ENCODE measurements around the gene TPSD1.

- no peak for TF ChIP-seq POLR2A (IDR thresholded peaks at IDR 0.05; ENCODE audit: low read length)
- no peak for TF ChIP-seq GATA1 (IDR thresholded peaks at IDR 0.05; ENCODE audit: low read depth, low read length)
Measured at GRCh38 chr16:1291576-1291974, 35.7 kb downstream of the TPSD1 start.

Data from erythroblast (primary cell).